ENCODE results near the gene PSMG1.

- no peak for TF ChIP-seq POLR2AphosphoS5 (IDR thresholded peaks at IDR 0.05; ENCODE audit: low read depth, low read length)
- TF ChIP-seq PHF8 (conservative IDR thresholded peaks at IDR 0.05; ENCODE audit: low read depth, low read length), result no peak
- TF ChIP-seq HDAC2 (IDR thresholded peaks at IDR 0.05; ENCODE audit: borderline replicate concordance in 1 of 2, low read depth in 2 of 2, low read length in 2 of 2), result no peak
- TF ChIP-seq, protein P1, sequence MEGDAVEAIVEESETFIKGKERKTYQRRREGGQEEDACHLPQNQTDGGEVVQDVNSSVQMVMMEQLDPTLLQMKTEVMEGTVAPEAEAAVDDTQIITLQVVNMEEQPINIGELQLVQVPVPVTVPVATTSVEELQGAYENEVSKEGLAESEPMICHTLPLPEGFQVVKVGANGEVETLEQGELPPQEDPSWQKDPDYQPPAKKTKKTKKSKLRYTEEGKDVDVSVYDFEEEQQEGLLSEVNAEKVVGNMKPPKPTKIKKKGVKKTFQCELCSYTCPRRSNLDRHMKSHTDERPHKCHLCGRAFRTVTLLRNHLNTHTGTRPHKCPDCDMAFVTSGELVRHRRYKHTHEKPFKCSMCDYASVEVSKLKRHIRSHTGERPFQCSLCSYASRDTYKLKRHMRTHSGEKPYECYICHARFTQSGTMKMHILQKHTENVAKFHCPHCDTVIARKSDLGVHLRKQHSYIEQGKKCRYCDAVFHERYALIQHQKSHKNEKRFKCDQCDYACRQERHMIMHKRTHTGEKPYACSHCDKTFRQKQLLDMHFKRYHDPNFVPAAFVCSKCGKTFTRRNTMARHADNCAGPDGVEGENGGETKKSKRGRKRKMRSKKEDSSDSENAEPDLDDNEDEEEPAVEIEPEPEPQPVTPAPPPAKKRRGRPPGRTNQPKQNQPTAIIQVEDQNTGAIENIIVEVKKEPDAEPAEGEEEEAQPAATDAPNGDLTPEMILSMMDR (IDR thresholded peaks at IDR 0.05; ENCODE audit: control extremely low read depth in 1 of 3, insufficient read depth in 1 of 3, low read depth in 1 of 3, low read length in 3 of 3), result peak in 1 of 3 experiments; percentile 14; a peak in 1 of 4 replicates
- no peak for TF ChIP-seq RAD21 (IDR thresholded peaks at IDR 0.05 in 1 of 2, conservative IDR thresholded peaks at IDR 0.05 in 1 of 2; ENCODE audit: low read depth in 2 of 2, low read length in 2 of 2)
- TF ChIP-seq BCL11A (IDR thresholded peaks at IDR 0.05; ENCODE audit: low read depth in 2 of 2, low read length in 2 of 2), result no peak
- TF ChIP-seq POLR2A (IDR thresholded peaks at IDR 0.05; ENCODE audit: control extremely low read depth in 1 of 2, low read depth in 2 of 2, low read length in 2 of 2), result no peak
Measured at GRCh38 chr21:39180429-39181019, 2.7 kb downstream of the PSMG1 start.

Data from H1 (cell line).